RCC 7860 (cell line): ENCODE data around the gene PHF12.
"Not testable (repeated sequence)": the region's sequence is repeated elsewhere in the genome, so short reads cannot be mapped to it uniquely, and the experiment has no call there.

ENCODE experiments used
- DNase-seq: peaks from one replicate; pipeline ENCODE4 v3.0.0-alpha.2; 2015; ENCODE audit warnings: low spot score
- FAIRE-seq: peaks from 2 replicates; lab custom pipeline; 2012; peaks lifted over from hg19 to GRCh38; lab: Jason Lieb, UNC

The PHF12 gene

GRCh38 chr17:28938552-28938951 is 12.8 kb downstream of the PHF12 start:
- FAIRE-seq (no peak), DNase-seq (no peak)

- FAIRE-seq = no peak
Observed at GRCh38 chr17:28937044-28937729, 14.1 kb downstream of the PHF12 start.

GRCh38 chr17:28935744-28936460 is 15.4 kb downstream of the PHF12 start:
- no peak for FAIRE-seq

More at GRCh38 chr17:28937044-28937729, 14.1 kb downstream of the PHF12 start:
- no peak for DNase-seq

DNA sequence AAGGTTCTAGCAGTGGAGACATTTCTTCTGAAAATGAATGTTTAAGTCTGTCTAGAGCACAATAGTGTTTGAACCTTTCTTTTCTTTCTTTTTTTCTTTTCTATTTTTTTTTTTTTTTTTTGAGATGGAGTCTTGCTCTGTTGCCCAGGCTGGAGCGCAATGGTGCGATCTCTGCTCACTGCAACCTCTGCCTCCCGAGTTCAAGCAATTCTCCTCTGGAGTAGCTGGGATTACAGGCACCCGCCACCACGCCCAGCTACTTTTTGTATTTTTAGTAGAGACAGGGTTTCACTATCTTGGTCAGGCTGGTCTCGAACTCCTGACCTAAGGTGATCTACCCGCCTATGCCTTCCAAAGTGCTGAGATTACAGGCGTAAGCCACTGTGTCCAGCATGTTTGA is 16.8 kb downstream of the PHF12 start:
- not testable (repeated sequence) for DNase-seq, FAIRE-seq

More at GRCh38 chr17:28935744-28936460, 15.4 kb downstream of the PHF12 start:
- DNase-seq = no peak

DNA sequence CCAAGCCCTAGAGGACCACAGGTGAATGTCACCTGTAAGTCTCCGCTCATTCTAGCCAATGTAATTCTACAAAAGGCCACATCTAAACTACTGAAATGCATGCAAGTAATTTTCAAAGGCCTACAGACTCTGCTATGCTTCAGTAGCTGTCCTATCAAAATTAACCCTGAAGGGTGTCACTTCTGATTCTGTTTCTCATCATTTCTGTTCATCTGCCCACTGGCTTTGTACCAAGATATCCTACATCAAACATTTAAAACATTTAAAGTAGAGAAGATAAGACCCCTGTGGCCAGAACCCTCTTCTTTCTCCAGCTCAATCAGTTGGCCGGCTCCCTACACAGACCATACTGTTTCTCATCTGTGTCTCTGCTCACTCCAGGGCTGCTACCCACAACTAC is 21.5 kb downstream of the PHF12 start:
- no peak for DNase-seq
- no peak for FAIRE-seq

- DNase-seq (peak; percentile 53), FAIRE-seq (no peak)
Observed at GRCh38 chr17:28928061-28928460, 23.3 kb downstream of the PHF12 start.

DNA sequence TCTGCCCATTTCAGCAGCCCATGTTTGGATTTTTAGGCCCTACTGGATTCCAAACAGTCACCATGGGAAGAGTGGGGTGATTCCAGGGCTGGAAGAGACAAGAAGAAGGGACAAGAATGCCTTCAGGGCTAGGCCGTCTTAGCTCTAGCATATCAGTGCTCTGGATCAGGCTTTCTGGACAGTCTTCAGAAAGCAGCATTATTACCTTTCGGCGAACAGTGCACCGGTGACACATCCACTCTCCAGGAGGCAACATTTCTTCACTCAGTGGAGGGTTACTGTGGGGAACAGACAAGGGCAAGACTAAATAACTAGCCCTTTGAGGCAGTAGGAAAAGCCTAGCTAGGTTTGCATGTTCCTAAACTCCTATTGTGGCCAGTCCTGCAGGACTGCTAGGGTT is 24.5 kb downstream of the PHF12 start:
- no peak for DNase-seq
- no peak for FAIRE-seq

GRCh38 chr17:28926366-28926765 is 25.0 kb downstream of the PHF12 start:
- no peak for DNase-seq
- no peak for FAIRE-seq

DNA sequence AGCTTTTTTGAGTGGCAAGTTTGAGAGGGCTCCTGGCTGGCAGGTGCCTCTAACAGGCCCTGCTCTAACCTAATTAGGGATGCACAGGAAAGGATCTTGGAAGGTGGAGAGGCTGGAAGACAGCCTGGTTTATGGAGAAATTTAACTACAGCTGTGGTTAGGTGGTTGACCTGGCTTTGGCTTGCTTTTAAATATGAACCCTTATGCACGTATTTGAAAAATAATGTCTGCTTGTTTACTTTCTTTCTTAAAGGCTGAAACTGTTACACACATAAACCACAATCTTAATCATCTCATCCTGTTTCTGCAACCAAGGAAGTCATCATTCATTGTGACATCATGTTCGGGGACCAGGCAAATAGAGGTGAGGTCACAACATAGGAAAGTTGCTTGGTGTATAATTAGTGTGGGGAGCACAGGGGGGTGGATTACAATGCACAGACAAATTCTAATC is 25.4 kb downstream of the PHF12 start:
- FAIRE-seq (no peak), DNase-seq (peak; percentile 35)

GRCh38 chr17:28920201-28920600 is 31.1 kb downstream of the PHF12 start:
- DNase-seq = no peak
- FAIRE-seq = no peak

GRCh38 chr17:28918295-28918694 is 33.0 kb downstream of the PHF12 start:
- FAIRE-seq = no peak
- DNase-seq = no peak

DNA sequence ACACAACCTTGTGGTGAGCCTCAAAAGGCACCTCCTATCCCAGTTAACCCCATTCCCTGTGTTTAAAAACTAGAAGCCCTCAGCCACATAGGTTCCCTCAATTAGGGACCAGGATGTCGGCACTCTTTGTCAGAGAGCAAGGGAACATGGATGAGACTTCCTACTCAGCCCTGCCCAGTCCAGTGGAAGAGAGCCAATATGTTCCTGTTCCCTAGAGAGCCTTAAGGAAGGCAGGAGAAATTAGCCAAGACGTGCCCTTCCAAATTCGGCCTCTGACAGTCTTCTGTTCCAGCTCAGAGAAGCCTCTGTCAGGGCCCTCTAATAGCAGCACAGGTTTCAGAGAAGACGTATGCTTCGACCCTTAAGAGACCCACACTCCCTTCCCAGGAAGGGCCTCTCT is 33.9 kb downstream of the PHF12 start:
- FAIRE-seq (no peak), DNase-seq (no peak)

DNA sequence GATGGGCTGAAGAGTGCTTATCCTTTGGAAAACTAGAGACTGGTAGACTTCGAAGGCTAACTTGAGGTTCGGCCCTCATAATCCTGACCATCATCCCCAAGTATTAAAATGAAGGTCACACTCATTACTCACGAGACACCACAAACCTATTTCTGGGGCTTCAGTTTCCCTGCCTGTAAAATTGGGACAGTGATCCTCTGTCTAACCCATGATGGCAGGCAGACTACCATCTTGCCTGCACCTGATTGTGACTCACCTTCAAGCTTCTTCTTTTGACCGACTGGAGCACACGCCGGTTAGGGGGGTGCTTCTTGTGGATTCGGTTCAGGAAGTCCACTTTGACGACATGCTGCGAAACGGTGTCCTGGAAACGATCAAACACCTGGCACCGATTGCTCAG is 34.3 kb downstream of the PHF12 start:
- no peak for FAIRE-seq
- DNase-seq = no peak

- DNase-seq (no peak), FAIRE-seq (no peak)
Observed at GRCh38 chr17:28916302-28916934, 34.9 kb downstream of the PHF12 start.

GRCh38 chr17:28912938-28913333 is 38.4 kb downstream of the PHF12 start:
- DNase-seq (no peak), FAIRE-seq (no peak)

DNA sequence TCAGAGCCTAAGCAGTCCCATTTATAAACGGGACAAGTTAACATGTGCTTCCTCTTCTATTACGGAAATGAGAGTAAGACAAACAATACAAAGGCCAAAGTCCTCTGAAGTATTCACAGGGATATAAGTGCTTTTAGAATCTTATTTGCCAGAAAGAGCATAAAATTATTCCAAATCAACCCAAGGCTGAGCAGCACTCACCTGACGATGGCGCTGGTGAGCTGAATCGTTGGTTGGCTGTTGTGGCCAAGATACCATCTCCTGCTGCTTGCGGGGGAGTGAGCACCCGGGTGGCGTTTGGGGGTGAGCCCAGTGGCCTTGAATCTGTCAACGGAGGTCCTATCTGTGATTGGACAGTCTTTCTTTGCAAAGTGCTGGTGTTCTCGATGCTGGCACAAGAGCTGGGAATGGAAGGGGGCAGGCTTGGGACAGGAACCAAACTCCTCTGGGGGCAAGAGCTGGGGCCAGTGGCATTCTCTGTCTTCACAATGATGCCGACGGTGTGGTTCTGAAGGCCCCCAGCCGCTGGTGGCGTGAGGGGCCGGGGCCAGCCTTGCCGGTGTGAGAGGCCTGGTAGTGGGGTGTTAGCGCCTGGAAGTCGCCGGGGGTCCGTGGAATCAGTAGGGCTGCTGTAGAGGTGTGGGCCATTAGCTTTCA is 38.9 kb downstream of the PHF12 start:
- FAIRE-seq = no peak
- no peak for DNase-seq

DNA sequence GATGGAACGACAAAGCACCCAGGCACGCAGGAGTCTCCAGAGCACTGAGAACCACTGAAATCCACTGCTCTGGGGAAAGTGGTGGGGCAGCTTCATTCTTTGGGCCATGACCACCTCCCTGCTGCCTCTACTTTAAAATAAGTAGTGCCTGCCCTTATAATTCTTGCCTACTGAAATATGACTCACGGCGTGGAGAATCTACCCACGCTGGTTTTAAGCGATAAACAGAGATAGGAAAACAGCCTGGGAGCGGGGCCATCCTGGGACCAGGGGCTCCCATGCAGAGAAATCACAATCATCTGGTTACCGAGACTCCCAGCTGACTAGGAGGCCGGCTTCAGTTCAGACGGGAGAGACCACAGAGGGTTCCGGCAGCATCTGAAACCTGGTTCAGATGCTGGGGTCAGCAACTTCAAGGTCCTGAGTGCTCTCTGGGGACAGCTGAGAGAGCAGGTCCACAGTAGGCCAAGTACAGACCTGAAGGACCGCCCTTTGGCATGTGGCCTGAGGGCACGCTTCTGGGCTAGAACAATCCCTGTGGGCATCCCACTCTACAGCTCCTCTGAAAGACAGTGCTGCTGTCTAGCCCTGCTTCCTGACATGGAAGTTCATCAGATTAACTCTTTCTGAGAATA is 39.8 kb downstream of the PHF12 start:
- DNase-seq (no peak), FAIRE-seq (no peak)

DNA sequence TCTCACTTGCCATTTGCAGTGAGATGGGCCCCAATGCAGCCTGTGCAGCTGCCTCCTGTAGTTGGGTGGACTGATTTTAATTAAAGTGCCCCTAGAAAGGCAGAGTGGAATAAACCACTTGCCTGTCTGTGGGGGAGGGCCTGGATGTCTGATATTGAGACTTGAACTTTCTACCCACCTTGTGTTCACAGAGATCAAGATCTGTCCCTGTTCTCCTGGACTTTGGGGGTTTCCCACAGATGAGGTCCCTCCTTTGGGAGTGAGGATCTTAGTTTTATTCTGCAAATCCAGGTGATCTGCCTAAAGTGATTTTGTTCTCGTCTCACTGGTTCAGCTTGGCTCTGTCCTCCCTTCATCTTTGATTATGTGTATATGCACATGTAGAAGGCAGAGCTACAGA is 40.8 kb downstream of the PHF12 start:
- no peak for DNase-seq
- FAIRE-seq = no peak

DNA sequence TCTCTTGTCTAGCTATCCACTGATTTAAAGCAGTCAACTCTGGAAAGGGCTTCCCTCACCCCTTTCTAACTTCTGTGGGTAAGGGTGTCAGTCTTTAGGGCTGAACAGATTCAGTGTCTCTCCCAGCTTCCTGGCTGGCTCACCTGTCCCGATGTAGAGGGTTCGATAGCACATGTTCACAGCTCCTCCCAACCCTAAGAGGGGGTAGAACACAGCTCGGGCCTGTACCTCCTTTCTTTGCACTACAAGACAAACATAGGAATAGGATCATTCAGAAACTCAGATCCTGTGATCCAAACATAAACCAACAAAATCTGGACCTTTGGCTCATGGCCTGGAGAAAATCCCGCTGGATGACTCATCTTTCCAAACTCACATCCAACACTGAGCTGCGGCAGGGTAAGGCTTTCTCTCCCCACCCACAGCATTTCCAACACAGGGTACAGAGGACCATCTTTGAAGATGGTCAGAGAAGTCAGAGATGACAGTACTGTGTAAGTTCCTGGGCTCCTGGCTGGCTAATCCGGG is 42.6 kb downstream of the PHF12 start:
- no peak for FAIRE-seq
- DNase-seq = no peak

GRCh38 chr17:28907709-28908475 is 43.4 kb downstream of the PHF12 start:
- FAIRE-seq = no peak
- DNase-seq = no peak
